HG03025 (cell line): ENCODE results near the gene MRPS31.

Experiments
- ATAC-seq: cut with Tn5 transposase; IDR thresholded peaks from one replicate; pipeline ENCODE4 v1.9.1; 2021; ENCODE audit warnings: mild to moderate bottlenecking, moderate library complexity; ENCODE audit not compliant: unreplicated experiment, low FRiP score

The MRPS31 gene

DNA sequence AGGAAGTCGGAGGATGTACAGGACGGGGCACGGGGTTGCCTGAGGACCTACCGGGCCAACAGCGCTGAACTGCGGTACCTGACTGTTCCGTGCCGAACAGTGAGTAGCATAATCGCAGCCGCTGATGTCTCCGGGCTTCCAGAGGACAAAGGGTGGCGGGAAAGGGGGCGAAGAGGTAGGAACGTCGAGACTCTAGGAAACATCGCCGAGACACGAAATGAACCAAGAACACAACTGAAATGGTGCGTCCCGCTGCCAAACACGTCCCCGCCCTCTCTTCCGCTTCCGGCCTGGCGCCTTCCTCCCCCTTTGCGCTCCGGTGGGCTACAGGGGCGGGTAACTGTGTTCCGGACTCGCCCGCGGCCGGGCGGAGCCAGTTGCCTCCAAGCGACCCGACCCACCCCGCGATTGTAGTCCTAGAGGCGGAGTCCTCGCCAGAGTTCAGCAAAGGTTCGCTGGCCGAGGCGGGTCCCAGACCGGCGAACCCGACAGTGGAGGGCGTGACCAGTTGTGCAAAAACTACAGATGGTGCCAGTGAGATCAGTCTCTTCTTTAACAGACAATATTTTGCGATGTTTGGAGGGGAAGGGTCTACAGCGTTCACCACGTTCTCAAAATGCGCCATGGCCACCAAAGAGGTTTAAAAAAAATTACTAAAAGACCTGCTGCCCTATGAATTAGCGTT, at the start of gene MRPS31:
Gene MRPS31, minus strand, starts transcription at position 257 of the 685 bp plus-strand sequence. Its CDS starts 54 bp downstream, at position 203.
- peak; percentile 98 for ATAC-seq

- no peak for ATAC-seq
Measured at GRCh38 chr13:40819797-40820315, 48.9 kb upstream of the MRPS31 start.

DNA sequence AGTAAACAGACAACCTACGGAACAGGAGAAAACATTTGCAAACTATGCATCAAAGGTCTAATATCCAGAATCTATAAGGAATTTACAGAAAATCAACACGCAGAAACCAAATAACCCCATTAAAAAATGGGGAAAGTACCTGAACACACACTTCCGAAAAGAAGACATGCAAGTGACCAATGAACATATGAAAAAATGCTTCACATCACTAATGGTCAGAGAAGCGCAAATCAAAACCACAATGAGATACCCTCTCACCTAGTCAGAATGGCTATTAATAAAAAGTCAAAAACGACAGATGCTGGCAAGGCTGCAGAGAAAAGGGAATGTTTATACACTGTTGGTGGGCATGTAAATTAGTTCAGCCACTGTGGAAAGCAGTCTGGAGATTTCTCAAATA, 47.9 kb upstream of the MRPS31 start:
- ATAC-seq, result no peak

DNA sequence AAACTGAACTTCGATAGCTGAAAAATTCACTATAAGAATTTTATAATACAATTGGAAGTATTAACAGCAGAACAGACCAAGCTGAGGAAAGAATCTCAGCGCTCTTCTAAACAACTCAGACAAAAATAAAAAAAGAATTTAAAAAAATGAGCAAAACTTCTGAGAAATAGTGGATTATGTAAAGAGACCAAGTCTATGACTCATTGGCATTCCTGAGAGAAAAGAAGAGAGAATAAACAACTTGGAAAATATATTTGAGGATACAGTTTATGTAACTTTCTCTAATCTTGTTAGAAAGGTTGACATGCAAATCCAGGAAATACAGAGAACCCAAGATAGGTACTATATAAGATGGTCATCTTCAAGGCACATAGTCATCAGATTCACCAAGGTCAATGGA, 43.8 kb upstream of the MRPS31 start:
- no peak for ATAC-seq

DNA sequence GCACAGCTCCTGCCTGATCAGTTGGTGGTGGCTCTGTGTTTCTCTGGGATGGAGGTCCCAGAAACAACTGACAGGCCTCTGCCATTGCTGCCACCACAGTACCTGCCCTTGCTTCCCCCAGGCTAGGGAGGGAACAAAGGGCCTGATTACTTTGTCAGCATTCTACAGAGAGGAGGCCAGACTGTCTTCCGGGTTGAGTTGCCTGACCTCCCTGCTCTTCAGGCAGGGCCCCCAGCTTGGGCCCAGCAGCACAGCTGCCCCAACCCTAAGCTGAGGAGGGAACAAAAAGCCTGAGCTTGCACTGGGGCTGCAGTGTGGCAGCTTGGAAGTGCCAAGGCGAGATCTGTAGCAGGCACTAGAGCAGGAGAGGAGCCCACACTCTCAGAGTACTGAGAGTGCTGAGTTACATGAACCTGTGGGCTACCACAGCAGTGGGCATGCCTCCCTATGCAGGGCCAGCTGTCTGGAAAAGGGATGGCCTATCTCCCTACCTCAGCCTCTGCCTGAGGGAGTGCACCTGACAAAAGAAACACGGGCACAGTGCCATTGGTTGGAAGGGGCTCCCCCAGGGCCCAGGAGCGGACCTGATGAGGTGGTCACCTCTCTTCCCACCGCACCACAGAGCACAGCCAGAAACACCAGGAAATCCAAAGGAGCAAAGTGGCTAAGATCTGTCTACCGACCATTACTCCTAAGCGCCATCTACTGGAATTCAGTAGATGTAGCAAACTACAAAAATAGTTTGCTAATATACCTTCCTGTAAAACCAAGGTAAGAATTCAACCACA, 42.9 kb upstream of the MRPS31 start:
- ATAC-seq, result no peak

DNA sequence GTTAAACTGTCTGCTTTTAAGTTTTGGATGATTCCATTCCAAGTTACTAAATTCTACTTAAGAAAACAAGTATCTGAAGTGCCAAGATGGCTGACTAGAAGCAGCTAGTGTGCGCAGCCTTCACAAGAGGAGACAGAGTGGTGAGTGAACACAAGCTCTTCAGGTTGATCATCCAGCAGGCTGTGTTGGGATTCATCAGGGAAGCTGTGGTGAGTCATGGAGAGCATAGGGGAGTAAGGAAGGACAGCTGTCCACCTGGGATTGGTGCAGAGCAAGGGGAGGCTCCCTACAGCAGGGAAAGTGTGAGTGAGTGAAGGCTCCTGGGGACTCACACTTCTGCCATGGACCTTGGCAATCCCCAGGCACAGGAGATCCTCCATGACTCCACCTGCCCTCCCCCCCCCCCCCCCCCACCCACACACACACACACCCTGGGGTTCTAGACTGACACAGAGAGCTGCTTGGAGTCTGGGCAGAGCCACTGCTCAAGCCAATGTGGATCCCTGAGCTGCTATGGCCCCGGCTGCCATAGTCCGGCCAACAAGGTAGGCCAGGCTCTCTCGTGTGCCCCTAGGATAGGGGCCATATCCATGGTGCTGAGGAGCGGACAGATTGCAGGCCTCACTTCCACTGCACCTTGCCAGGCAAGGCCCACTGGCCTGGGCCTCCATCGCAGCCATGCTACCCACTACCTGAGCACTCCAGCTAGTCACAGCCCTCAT, 41.9 kb upstream of the MRPS31 start:
- no peak for ATAC-seq

GRCh38 chr13:40812102-40812501, 41.1 kb upstream of the MRPS31 start:
- ATAC-seq, result no peak

DNA sequence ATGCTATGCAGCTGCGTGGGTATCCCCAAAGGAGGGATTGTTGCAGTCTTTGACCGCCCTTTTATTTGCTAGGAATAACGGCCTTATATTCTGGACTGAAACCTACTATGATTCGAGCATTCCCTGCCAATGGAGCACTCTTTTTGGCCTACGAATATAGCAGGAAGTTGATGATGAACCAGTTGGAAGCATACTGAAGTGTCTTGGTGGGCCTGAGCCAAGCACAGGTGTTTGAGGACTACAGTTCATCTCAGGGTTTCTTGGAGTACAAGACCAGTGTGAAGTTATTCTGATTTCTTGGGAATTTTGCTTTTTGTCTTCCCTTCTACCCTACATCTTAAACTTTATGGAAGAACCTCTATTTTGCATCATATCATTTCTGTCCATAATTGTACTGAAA, 38.5 kb upstream of the MRPS31 start:
- no peak for ATAC-seq

GRCh38 chr13:40806241-40806640, 35.3 kb upstream of the MRPS31 start:
- no peak for ATAC-seq

DNA sequence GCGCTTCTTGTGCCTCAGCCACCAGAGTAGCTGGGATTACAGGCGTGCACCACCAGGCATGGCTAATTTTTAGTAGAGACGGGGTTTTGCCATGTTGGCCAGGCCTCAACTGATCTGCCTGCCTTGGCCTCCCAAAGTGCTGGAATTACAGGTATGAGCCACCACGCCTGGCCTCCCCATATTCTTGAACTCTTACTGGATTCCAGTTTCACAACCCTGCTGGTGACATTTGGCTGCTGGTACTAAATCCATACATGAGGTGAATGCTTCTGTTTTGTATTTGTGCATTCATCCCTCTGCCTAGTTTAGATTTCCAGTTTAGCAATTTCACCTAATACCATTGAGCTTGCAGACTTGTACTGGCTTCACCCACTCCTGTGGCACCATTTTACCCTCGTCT, 32.3 kb upstream of the MRPS31 start:
- no peak for ATAC-seq

GRCh38 chr13:40801255-40802217, 30.5 kb upstream of the MRPS31 start:
- no peak for ATAC-seq

DNA sequence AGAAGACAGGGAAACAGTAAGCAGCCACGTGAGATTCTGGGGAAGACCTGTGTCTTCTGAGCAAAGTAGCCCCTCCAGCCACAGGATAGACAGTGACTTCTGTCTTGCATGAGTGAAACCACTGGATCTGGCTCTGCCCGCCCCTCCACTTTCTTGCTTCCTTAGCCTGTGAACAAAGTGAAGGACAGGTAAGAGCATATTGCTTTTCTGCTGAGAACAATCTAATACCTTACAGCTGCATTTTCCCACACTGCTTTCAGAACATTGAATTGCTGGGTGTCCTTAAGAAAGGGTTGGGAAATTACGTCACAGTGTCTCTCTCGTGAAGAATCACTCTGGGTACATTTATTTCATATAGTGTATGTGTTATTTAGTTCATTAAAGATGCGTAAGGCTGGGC, 29.6 kb upstream of the MRPS31 start:
- ATAC-seq, result no peak

DNA sequence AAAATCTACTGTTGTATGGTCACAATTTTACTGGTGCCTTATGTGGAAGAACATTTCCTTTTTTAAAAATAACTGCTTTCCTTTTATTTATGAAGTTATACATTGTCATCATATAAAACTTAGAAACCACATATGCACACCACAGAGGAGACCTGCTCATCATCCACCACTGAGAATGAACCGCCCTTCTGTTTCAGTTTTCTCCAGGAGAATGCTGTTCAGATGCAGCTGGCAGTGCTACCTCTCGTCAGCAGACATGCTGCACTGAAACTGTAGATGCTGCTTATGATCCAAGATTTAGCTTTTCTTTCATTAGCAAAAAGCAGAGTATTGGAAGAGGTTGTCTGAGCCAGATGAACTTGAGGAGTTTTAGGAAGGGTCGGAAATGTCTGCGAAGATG, 28.5 kb upstream of the MRPS31 start:
- no peak for ATAC-seq

- ATAC-seq, result no peak
Measured at GRCh38 chr13:40798380-40798779, 27.4 kb upstream of the MRPS31 start.

- ATAC-seq, result no peak
Measured at GRCh38 chr13:40796649-40797048, 25.7 kb upstream of the MRPS31 start.

GRCh38 chr13:40794414-40795368, 23.7 kb upstream of the MRPS31 start:
- ATAC-seq, result no peak

DNA sequence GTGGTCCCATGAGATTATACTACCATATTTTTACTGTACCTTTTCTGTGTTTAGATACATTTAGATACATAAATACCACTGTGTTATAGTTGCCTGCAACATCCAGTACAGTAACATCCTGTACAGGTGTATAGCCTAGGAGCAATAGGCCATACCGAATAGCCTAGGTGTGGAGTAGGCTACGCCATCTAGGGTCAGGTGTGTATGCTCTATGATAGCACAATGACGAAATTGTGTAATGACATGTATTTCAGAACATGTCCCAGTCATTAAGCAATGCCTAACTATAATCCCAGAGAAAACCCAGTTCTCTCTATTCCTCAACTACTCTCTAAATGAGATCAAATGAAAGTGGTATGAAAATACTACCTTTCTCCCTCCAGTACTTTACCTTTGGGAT, 22.3 kb upstream of the MRPS31 start:
- no peak for ATAC-seq

- ATAC-seq, result no peak
Measured at GRCh38 chr13:40792284-40793051, 21.5 kb upstream of the MRPS31 start.
